Panc1 (cell line): ENCODE data around the gene METTL23. TPM values are rescaled to one million over a fixed set of nuclear protein-coding genes. Genes with fewer than 3 reads are reported as not detected.
"Not testable (repeated sequence)": the region's sequence is repeated elsewhere in the genome, so short reads cannot be mapped to it uniquely, and the experiment has no call there.

Experiments
- ATAC-seq: fragments of 200-7000 bp; cut with Tn5 transposase; 2 replicates; pipeline ENCODE4 v1.9.1; 2020; ENCODE audit warnings: mild to moderate bottlenecking, moderate library complexity
- BruUV-seq: library from RNA; stranded (reverse); fragments of 400-500 nt; replicated peaks from 2 replicates; lab custom pipeline; 2021; lab: Mats Ljungman, UMichigan
- CTCF ChIA-PET: fragments of 300-600 bp; sonication (Branson Sonifier 250); formaldehyde crosslinking; loops from one replicate; lab custom pipeline; 2022; ENCODE audit warnings: antibody characterized with exemption; lab: Charles Lee
- POLR2A ChIA-PET: fragments of 300-600 bp; sonication (Branson Sonifier 250); formaldehyde crosslinking; loops from one replicate; lab custom pipeline; 2022; ENCODE audit warnings: antibody characterized with exemption; lab: Charles Lee
- DNase-seq: peaks from one replicate; pipeline ENCODE4 v3.0.0-alpha.2; 2010; ENCODE audit warnings: low read depth, low spot score
- H3K27ac ChIP-seq: 2 replicates; pipeline ENCODE4 v1.5.1; 2011; ENCODE audit warnings: mild to moderate bottlenecking, low read length, inconsistent platforms
- H3K27me3 ChIP-seq: fragments of 200-500 bp; sonication (Bioruptor generic); 2 replicates; pipeline ENCODE4 v1.6.0; 2014; ENCODE audit warnings: low read length, inconsistent platforms; ENCODE audit not compliant: control insufficient read depth, insufficient read depth
- H3K36me3 ChIP-seq: fragments of 200-500 bp; sonication (Bioruptor generic); 2 replicates; pipeline ENCODE4 v1.5.1; 2014; ENCODE audit warnings: inconsistent platforms, mild to moderate bottlenecking, low read length, moderate library complexity; ENCODE audit not compliant: control insufficient read depth, insufficient read depth
- H3K4me1 ChIP-seq: 2 replicates; pipeline ENCODE4 v1.5.1; 2011; ENCODE audit warnings: inconsistent platforms, mild to moderate bottlenecking, low read length, moderate library complexity; ENCODE audit not compliant: control insufficient read depth, insufficient read depth
- H3K4me3 ChIP-seq, 2 experiments: 2 replicates each; pipeline ENCODE4 v1.5.1; 2011 to 2012; ENCODE audit warnings: low read depth in 2 of 2, low read length in 2 of 2, mild to moderate bottlenecking in 2 of 2, inconsistent platforms in 1 of 2, moderate library complexity in 1 of 2
- H3K9me3 ChIP-seq: fragments of 200-500 bp; sonication (Bioruptor generic); 2 replicates; pipeline ENCODE4 v1.5.1; 2014; ENCODE audit warnings: low read depth, mild to moderate bottlenecking, inconsistent platforms, low read length, moderate library complexity; ENCODE audit not compliant: control insufficient read depth, insufficient read depth
- CTCF ChIP-seq: fragments of 450-650 bp; IDR thresholded peaks from 2 replicates; pipeline ENCODE4 v1.5.1; 2017; ENCODE audit warnings: mild to moderate bottlenecking
- POLR2AphosphoS5 ChIP-seq: IDR thresholded peaks from 2 replicates; pipeline ENCODE4 v1.6.1; 2012; ENCODE audit warnings: mild to moderate bottlenecking, low read depth, low read length, moderate library complexity
- REST ChIP-seq, 2 experiments: IDR thresholded peaks; 2 replicates each; pipeline ENCODE4 v1.6.1; 2011 to 2012; ENCODE audit warnings: low read depth in 2 of 2, control low read depth in 1 of 2, low read length in 1 of 2, mild to moderate bottlenecking in 1 of 2, moderate library complexity in 1 of 2; ENCODE audit not compliant: insufficient read depth in 1 of 2
- SIN3A ChIP-seq: IDR thresholded peaks from 2 replicates; pipeline ENCODE4 v1.6.1; 2012; ENCODE audit warnings: low read depth, mild to moderate bottlenecking, low read length, moderate library complexity, borderline replicate concordance; ENCODE audit not compliant: insufficient read depth
- TCF7L2 ChIP-seq: IDR thresholded peaks from 2 replicates; pipeline ENCODE4 v1.6.1; 2011; ENCODE audit warnings: mild to moderate bottlenecking, low read depth, low read length, inconsistent platforms
- in situ Hi-C: cut with HindIII; loops from 2 replicates; pipeline ENCODE4 v1.10.0; 2016; ENCODE audit warnings: low sequenced_read_pairs, low pct_unique_long_range_greater_than_20kb
- intact Hi-C: fragments of 100-400 bp; cut with micrococcal nuclease; formaldehyde crosslinking; loops from one replicate; pipeline ENCODE4 v1.10.0; 2022; ENCODE audit not compliant: unreplicated experiment
- total RNA-seq: library from RNA; stranded (reverse); gene quantifications from one replicate; pipeline ENCODE4 v1.2.1, GENCODE V29; 2021; ENCODE audit not compliant: unreplicated experiment

METTL23 gene
- total RNA-seq, 1 experiment from 2014 or later, result 42.8 TPM

- H3K27ac ChIP-seq, intact Hi-C loops, CTCF ChIA-PET, H3K4me3 ChIP-seq, H3K27me3 ChIP-seq, POLR2A ChIA-PET, DNase-seq, in situ Hi-C loops, BruUV-seq, ATAC-seq, H3K4me1 ChIP-seq, H3K9me3 ChIP-seq: not testable (repeated sequence)
- peaks cover 18% of the 10 kb centered on the region for H3K36me3 ChIP-seq
Observed at GRCh38 chr17:76745785-76746184, 19.1 kb downstream of the METTL23 start.

GRCh38 chr17:76747716-76748363 is 21.2 kb downstream of the METTL23 start:
- DNase-seq, result no peak
- Histone ChIP-seq H3K4me1 (no peaks in the 10 kb centered on the region), H3K9me3 (no peaks in the 10 kb centered on the region), H3K36me3 (peaks cover 8% of the 10 kb centered on the region; the same call in 1 of the 2 replicates), H3K27me3 (no peaks in the 10 kb centered on the region), H3K27ac (no peak overlapping the region), H3K4me3 (no peak overlapping the region)
- ChIA-PET POLR2A (no interaction called here), CTCF (interaction anchor here (0.8 kb wide), 1 partner anchor 22 kb away, joined by 11 read pairs; no protein-coding TSS in a partner anchor)
- TF ChIP-seq TCF7L2 (no peak), REST (IDR thresholded peaks at IDR 0.05; ENCODE audit: insufficient read depth in 1 of 2, low read depth in 2 of 2, low read length in 1 of 2) (no peak), CTCF (no peak), POLR2AphosphoS5 (no peak), SIN3A (no peak)
- BruUV-seq, result no TSS peak
- intact Hi-C loops, result no loop called here
- ATAC-seq, result no peak
- in situ Hi-C loops, result no loop called here

- Histone ChIP-seq H3K27ac (no peak overlapping the region), H3K9me3 (no peaks in the 10 kb centered on the region), H3K4me1 (no peaks in the 10 kb centered on the region), H3K27me3 (no peaks in the 10 kb centered on the region), H3K4me3 (no peak overlapping the region), H3K36me3 (peaks cover 8% of the 10 kb centered on the region; the same call in 1 of the 2 replicates)
- CTCF ChIA-PET, result interaction anchor here (0.8 kb wide), 1 partner anchor 21 kb away, joined by 11 read pairs; no protein-coding TSS in a partner anchor
- in situ Hi-C loops, result no loop called here
- DNase-seq (no peak), ATAC-seq (no peak)
- POLR2A ChIA-PET, result no interaction called here
- intact Hi-C loops, result no loop called here
- TF ChIP-seq SIN3A (no peak), CTCF (no peak), POLR2AphosphoS5 (no peak), TCF7L2 (no peak), REST (IDR thresholded peaks at IDR 0.05; ENCODE audit: insufficient read depth in 1 of 2, low read depth in 2 of 2, low read length in 1 of 2) (no peak)
- BruUV-seq, result no TSS peak
Observed at GRCh38 chr17:76748657-76749056, 22.0 kb downstream of the METTL23 start.
